Loucy (cell line): ENCODE measurements around the gene PHB1.

Experiments
- H2AFZ ChIP-seq: fragments of 200-600 bp; sonication (generic); 2 replicates; pipeline ENCODE4 v1.6.0; 2016; ENCODE audit warnings: antibody characterized with exemption, mild to moderate bottlenecking, low read length, moderate library complexity
- H3F3A ChIP-seq: fragments of 200-600 bp; 2 replicates; pipeline ENCODE4 v1.6.0; 2016; ENCODE audit warnings: antibody characterized with exemption, low read depth, mild to moderate bottlenecking
- H3K27me3 ChIP-seq: fragments of 200-600 bp; sonication (generic); 2 replicates; pipeline ENCODE4 v1.6.1; 2014; ENCODE audit warnings: low read length, mild to moderate bottlenecking; ENCODE audit not compliant: insufficient read depth, poor library complexity, severe bottlenecking
- H3K36me3 ChIP-seq: fragments of 200-600 bp; sonication (generic); 2 replicates; pipeline ENCODE4 v1.6.1; 2016; ENCODE audit warnings: low read length; ENCODE audit not compliant: insufficient read depth
- H3K4me1 ChIP-seq: fragments of 200-600 bp; sonication (generic); 2 replicates; pipeline ENCODE4 v1.5.1; 2014; ENCODE audit warnings: low read length, mild to moderate bottlenecking; ENCODE audit not compliant: insufficient read depth, poor library complexity, severe bottlenecking
- H3K4me2 ChIP-seq: fragments of 200-600 bp; sonication (generic); 2 replicates; pipeline ENCODE4 v1.6.0; 2014; ENCODE audit warnings: antibody characterized with exemption, low read length, low read depth, mild to moderate bottlenecking; ENCODE audit not compliant: poor library complexity, severe bottlenecking
- H3K4me3 ChIP-seq: fragments of 200-600 bp; sonication (generic); 2 replicates; pipeline ENCODE4 v1.5.1; 2014; ENCODE audit warnings: low read length, mild to moderate bottlenecking, mixed read lengths; ENCODE audit not compliant: poor library complexity, severe bottlenecking
- H3K79me2 ChIP-seq: fragments of 200-600 bp; sonication (generic); 2 replicates; pipeline ENCODE4 v1.6.1; 2014; ENCODE audit warnings: low read length; ENCODE audit not compliant: insufficient read depth
- H3K9ac ChIP-seq: fragments of 200-600 bp; sonication (generic); 2 replicates; pipeline ENCODE4 v1.6.0; 2014; ENCODE audit warnings: mild to moderate bottlenecking, low read depth, low read length, moderate library complexity; ENCODE audit not compliant: poor library complexity, severe bottlenecking
- H3K9me2 ChIP-seq: fragments of 200-600 bp; sonication (generic); replicated peaks from 2 replicates; pipeline ENCODE4 v1.6.1; 2016; ENCODE audit warnings: low read depth, low read length, mixed read lengths
- H3K9me3 ChIP-seq: fragments of 200-600 bp; sonication (generic); 2 replicates; pipeline ENCODE4 v1.6.1; 2014; ENCODE audit warnings: mild to moderate bottlenecking, antibody characterized with exemption, low read length, low read depth; ENCODE audit not compliant: insufficient read depth
- H4K20me1 ChIP-seq: fragments of 200-600 bp; sonication (generic); 2 replicates; pipeline ENCODE4 v1.6.0; 2014; ENCODE audit warnings: antibody characterized with exemption, low read length, mild to moderate bottlenecking; ENCODE audit not compliant: insufficient read depth, poor library complexity, severe bottlenecking
- CTCF ChIP-seq: fragments of 200-600 bp; sonication (generic); conservative IDR thresholded peaks from 2 replicates; pipeline ENCODE4 v1.5.1; 2014; ENCODE audit warnings: mild to moderate bottlenecking, antibody characterized with exemption, low read length
- EZH2phosphoT487 ChIP-seq: fragments of 200-600 bp; IDR thresholded peaks from 2 replicates; pipeline ENCODE4 v1.6.1; 2018; ENCODE audit warnings: antibody characterized with exemption, mild to moderate bottlenecking, moderate library complexity, borderline replicate concordance

PHB1 gene

GRCh38 chr17:49450181-49450580 is 35.5 kb upstream of the PHB1 start:
- H3K9me2 ChIP-seq: no peaks in the 10 kb centered on the region
- TF ChIP-seq CTCF: no peak
- no peak for TF ChIP-seq EZH2phosphoT487
- no peaks in the 10 kb centered on the region for H3K79me2 ChIP-seq
- no peak overlapping the region for H2AFZ ChIP-seq
- H3F3A ChIP-seq: peaks cover 4% of the 10 kb centered on the region
- no peaks in the 10 kb centered on the region for H3K9me3 ChIP-seq
- H3K4me2 ChIP-seq: peak overlapping the region; percentile 72
- H3K9ac ChIP-seq: peak overlapping the region; percentile 67
- H3K27me3 ChIP-seq: no peaks in the 10 kb centered on the region
- no peaks in the 10 kb centered on the region for H3K36me3 ChIP-seq
- peaks cover 45% of the 10 kb centered on the region for H3K4me1 ChIP-seq
- H3K4me3 ChIP-seq: peak overlapping the region; percentile 29
- no peaks in the 10 kb centered on the region for H4K20me1 ChIP-seq

- Histone ChIP-seq H3K36me3 (no peaks in the 10 kb centered on the region), H3K9me3 (no peaks in the 10 kb centered on the region), H3K27me3 (no peaks in the 10 kb centered on the region), H3K4me3 (no peak overlapping the region), H4K20me1 (no peaks in the 10 kb centered on the region), H2AFZ (no peak overlapping the region; the same call in 1 of the 2 replicates), H3K4me1 (peaks cover 45% of the 10 kb centered on the region), H3F3A (peaks cover 4% of the 10 kb centered on the region), H3K79me2 (no peaks in the 10 kb centered on the region), H3K9me2 (no peaks in the 10 kb centered on the region), H3K9ac (no peak overlapping the region), H3K4me2 (no peak overlapping the region)
- no peak for TF ChIP-seq EZH2phosphoT487
- 0 out of 2 replicates have a peak, but pooled peaks have one; percentile 12 for TF ChIP-seq CTCF
These were observed 33.1 kb upstream of the PHB1 start for GRCh38 chr17:49447628-49448302.

GRCh38 chr17:49445591-49445990 is 30.9 kb upstream of the PHB1 start:
- Histone ChIP-seq H2AFZ (no peak overlapping the region), H3K9me2 (no peaks in the 10 kb centered on the region), H3K4me1 (peaks cover 23% of the 10 kb centered on the region), H3K27me3 (no peaks in the 10 kb centered on the region), H3K36me3 (no peaks in the 10 kb centered on the region), H3K9ac (no peak overlapping the region), H4K20me1 (no peaks in the 10 kb centered on the region), H3K79me2 (no peaks in the 10 kb centered on the region), H3K4me2 (no peak overlapping the region), H3F3A (peaks cover 3% of the 10 kb centered on the region), H3K9me3 (no peaks in the 10 kb centered on the region), H3K4me3 (no peak overlapping the region)
- TF ChIP-seq EZH2phosphoT487 (no peak), CTCF (no peak)
